ENCODE results near the gene IQCN. TPM values are rescaled to one million over a fixed set of nuclear protein-coding genes. Genes with fewer than 3 reads are reported as not detected.

Gene IQCN
- total RNA-seq, 2 donors from 2014 or later, result 4.3 to 6.1 TPM

Small RNAs within 50 kb of the gene (microRNA-seq; reads per million reads assigned to microRNA genes)
- gene MIR3188, result 3.2 to 16.3 reads per million in 2 donors

Other genes starting within 250 kb of the IQCN start
- 1 to 10 TPM in 1 of 2 donors, under 1 TPM in 1; 0.98 to 3.9 TPM for gene IL12RB1, start 187.5 kb downstream of the IQCN start, total RNA-seq
- gene MAST3, start 176.7 kb downstream of the IQCN start, total RNA-seq, result 10 to 100 TPM; 33.6 to 38.6 TPM
- gene PIK3R2, start 121.3 kb downstream of the IQCN start, total RNA-seq, result 10 to 100 TPM; 37.4 to 41.1 TPM
- 10 to 100 TPM; 47.5 to 79.3 TPM for gene IFI30, start 100.6 kb downstream of the IQCN start, total RNA-seq
- 10 to 100 TPM in 1 of 2 donors, 1 to 10 TPM in 1; 9.9 to 15.4 TPM for gene MPV17L2, start 81.2 kb downstream of the IQCN start, total RNA-seq
- 1 to 10 TPM; 6.3 to 6.9 TPM for gene RAB3A, start 70.4 kb downstream of the IQCN start, total RNA-seq
- 1 to 10 TPM; 2.5 to 4.3 TPM for gene PDE4C, start 48.0 kb downstream of the IQCN start, total RNA-seq
- gene JUND, start 7.2 kb upstream of the IQCN start, total RNA-seq, result 100 to 1,000 TPM; 361 to 374 TPM
- 100 to 1,000 TPM; 106 to 148 TPM for gene LSM4, start 48.6 kb upstream of the IQCN start, total RNA-seq
- gene PGPEP1, start 66.1 kb upstream of the IQCN start, total RNA-seq, result 100 to 1,000 TPM; 105 to 109 TPM
- 10 to 100 TPM; 32.2 to 87.6 TPM for gene GDF15, start 111.7 kb upstream of the IQCN start, total RNA-seq
- 1 to 10 TPM in 1 of 2 donors, under 1 TPM in 1; 0.79 to 5.1 TPM for gene LRRC25, start 123.2 kb upstream of the IQCN start, total RNA-seq
- 10 to 100 TPM; 37.4 to 50.7 TPM for gene SSBP4, start 144.9 kb upstream of the IQCN start, total RNA-seq
- 10 to 100 TPM; 14.1 to 15.1 TPM for gene ISYNA1, start 163.7 kb upstream of the IQCN start, total RNA-seq
- gene ELL, start 247.6 kb upstream of the IQCN start, total RNA-seq, result 10 to 100 TPM; 18.1 to 19.1 TPM

Data from left colon (tissue), 2 donors.